Measurements from ENCODE around the gene AKNA. TPM values are rescaled to one million over a fixed set of nuclear protein-coding genes. Genes with fewer than 3 reads are reported as not detected.

Gene AKNA
- total and polyA plus RNA-seq, 2 of the 8 experiments (the other 6 are each of a cell fraction or from before 2014, with no cell fraction given), result 21.0 to 27.4 TPM

DNA sequence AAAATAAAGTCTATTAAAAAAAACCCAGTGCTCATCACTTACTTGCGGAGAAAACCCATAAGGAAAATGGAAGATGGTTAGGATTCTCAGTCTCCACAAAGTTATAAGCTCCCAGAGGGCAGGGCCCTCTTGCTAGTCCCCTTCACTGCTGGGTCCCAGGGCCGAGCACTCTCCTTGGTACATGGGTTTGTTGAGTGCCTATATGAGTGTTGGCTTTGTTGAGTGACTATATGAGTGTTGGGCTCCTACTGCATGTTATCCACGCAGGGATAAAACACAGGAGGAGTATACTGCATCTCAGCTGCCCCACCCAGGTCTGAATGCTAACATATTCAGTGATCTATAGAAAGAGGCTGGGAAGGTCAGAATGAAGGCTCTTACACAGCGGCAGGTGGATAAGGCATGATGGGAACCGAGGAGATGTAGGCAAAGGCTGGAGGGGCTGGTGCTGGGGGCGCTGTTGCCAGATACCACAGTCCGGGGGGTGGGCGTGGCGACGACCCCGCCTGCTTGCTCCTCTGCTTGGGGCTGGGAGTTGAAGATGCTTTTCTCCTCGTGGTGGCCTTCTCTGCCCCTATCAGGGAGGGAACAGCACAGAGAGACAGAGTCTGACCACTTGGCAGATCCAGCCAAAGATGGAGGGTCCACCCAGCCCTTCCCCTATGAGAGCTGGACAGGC, 46.5 kb downstream of the AKNA start (continued):
- TF ChIP-seq RAD21 (IDR thresholded peaks at IDR 0.05 in 1 of 2, conservative IDR thresholded peaks at IDR 0.05 in 1 of 2; ENCODE audit: low read depth in 2 of 2, low read length in 2 of 2), result no peak
- no peak for TF ChIP-seq SIRT6 (IDR thresholded peaks at IDR 0.05; ENCODE audit: low read length)
- TF ChIP-seq RNF2 (IDR thresholded peaks at IDR 0.05; ENCODE audit: borderline replicate concordance, low read depth, low read length, missing control alignments, poor library complexity, severe bottlenecking), result no peak
- TF ChIP-seq RBBP5 (IDR thresholded peaks at IDR 0.05; ENCODE audit: borderline replicate concordance, low read depth, low read length), result no peak
